Endothelial cell of umbilical vein (primary cell): Measurements from ENCODE around the gene MROH7. TPM values are rescaled to one million over a fixed set of nuclear protein-coding genes. Genes with fewer than 3 reads are reported as not detected.

Source experiments
- BruUV-seq: library from RNA; stranded (reverse); fragments of 400-500 nt; replicated peaks from 2 replicates; lab custom pipeline; 2021; lab: Mats Ljungman, UMichigan
- CTCF ChIA-PET: fragments of 300-600, 350-600 bp; sonication (Branson Sonifier 250); formaldehyde crosslinking; loops from one replicate; lab custom pipeline; 2021; ENCODE audit warnings: antibody characterized with exemption, inconsistent platforms; lab: Charles Lee
- POLR2A ChIA-PET: fragments of 300-600, 350-600 bp; sonication (Branson Sonifier 250); formaldehyde crosslinking; loops from one replicate; lab custom pipeline; 2021; ENCODE audit warnings: antibody characterized with exemption, inconsistent platforms; lab: Charles Lee
- DNase-seq: peaks from one replicate; pipeline ENCODE4 v3.0.0-alpha.2; 2011; ENCODE audit warnings: low read depth, low spot score
- FAIRE-seq: peaks from 2 replicates; lab custom pipeline; 2011; peaks lifted over from hg19 to GRCh38; lab: Jason Lieb, UNC
- H2AFZ ChIP-seq: 2 replicates; pipeline ENCODE4 v1.6.0; 2012; ENCODE audit warnings: low read depth, low read length, control low read depth, inconsistent platforms
- H3K27ac ChIP-seq: 2 replicates; pipeline ENCODE4 v1.5.1; 2011; ENCODE audit warnings: low read depth, mild to moderate bottlenecking, control low read depth, low read length, moderate library complexity; ENCODE audit not compliant: insufficient read depth
- H3K27me3 ChIP-seq, 2 experiments: 2 replicates each; pipeline versions ENCODE4 v1.6.0 to v1.6.1; 2011; ENCODE audit warnings: low read length in 2 of 2, mixed read lengths in 1 of 2; ENCODE audit not compliant: control insufficient read depth in 2 of 2, insufficient read depth in 2 of 2
- H3K36me3 ChIP-seq, 2 experiments: 2 replicates in 1 of 2; 3 replicates in 1 of 2; pipeline ENCODE4 v1.5.1; 2011; ENCODE audit warnings: low read length in 2 of 2, mild to moderate bottlenecking in 1 of 2, moderate library complexity in 1 of 2; ENCODE audit not compliant: control insufficient read depth in 2 of 2, insufficient read depth in 2 of 2; ENCODE audit errors: extremely low read depth in 1 of 2
- H3K4me1 ChIP-seq: 3 replicates; pipeline ENCODE4 v1.5.1; 2011; ENCODE audit warnings: mild to moderate bottlenecking, low read length; ENCODE audit not compliant: control insufficient read depth, insufficient read depth; ENCODE audit errors: extremely low read depth
- H3K4me2 ChIP-seq: 2 replicates; pipeline ENCODE4 v1.6.1; 2011; ENCODE audit warnings: low read length, control low read depth, mixed read lengths; ENCODE audit not compliant: insufficient read depth
- H3K4me3 ChIP-seq, 3 experiments: fragments of 200-600 bp in 1 of 3; sonication (generic), shearing (Covaris generic) in 1 of 3; replicated peaks in 1 of 3; 2 replicates each; pipeline ENCODE4 v1.5.1; 2011 to 2016; ENCODE audit warnings: control low read depth in 3 of 3, low read length in 3 of 3, mild to moderate bottlenecking in 2 of 3, inconsistent platforms in 1 of 3, low read depth in 1 of 3, moderate library complexity in 1 of 3; ENCODE audit not compliant: insufficient read depth in 1 of 3
- H3K79me2 ChIP-seq: 2 replicates; pipeline ENCODE4 v1.6.0; 2012; ENCODE audit warnings: low read length, inconsistent platforms; ENCODE audit not compliant: control insufficient read depth, insufficient read depth
- H3K9ac ChIP-seq: replicated peaks from 2 replicates; pipeline ENCODE3; 2011; ENCODE audit warnings: low read length, control low read depth; ENCODE audit not compliant: insufficient read depth; ENCODE audit errors: extremely low read depth
- H3K9me1 ChIP-seq: replicated peaks from 3 replicates; pipeline ENCODE4 v1.6.0; 2011; ENCODE audit warnings: mild to moderate bottlenecking, low read length; ENCODE audit not compliant: control insufficient read depth, insufficient read depth; ENCODE audit errors: extremely low read depth
- H3K9me3 ChIP-seq: replicated peaks from 2 replicates; pipeline ENCODE4 v1.5.1; 2012; ENCODE audit warnings: low read length, inconsistent platforms; ENCODE audit not compliant: control insufficient read depth, insufficient read depth
- H4K20me1 ChIP-seq: replicated peaks from 2 replicates; pipeline ENCODE3; 2011; ENCODE audit warnings: mild to moderate bottlenecking, low read length; ENCODE audit not compliant: control insufficient read depth, insufficient read depth; ENCODE audit errors: extremely low read depth
- EZH2 ChIP-seq: IDR thresholded peaks from 2 replicates; pipeline ENCODE4 v1.6.1; 2012; ENCODE audit warnings: borderline replicate concordance, low read depth, mild to moderate bottlenecking, moderate library complexity, low read length, inconsistent platforms; ENCODE audit not compliant: severe bottlenecking
- FOS ChIP-seq: IDR thresholded peaks from 2 replicates; pipeline ENCODE4 v1.6.1; 2011; ENCODE audit warnings: mild to moderate bottlenecking, low read length, moderate library complexity, borderline replicate concordance; ENCODE audit not compliant: insufficient read depth
- GATA2 ChIP-seq: IDR thresholded peaks from 2 replicates; pipeline ENCODE4 v1.7.0; 2011; ENCODE audit warnings: low read depth, mild to moderate bottlenecking, moderate library complexity, mixed read lengths, low read length; ENCODE audit not compliant: insufficient read length, insufficient read depth
- JUN ChIP-seq: IDR thresholded peaks from 2 replicates; pipeline ENCODE4 v1.6.1; 2011; ENCODE audit warnings: borderline replicate concordance, low read depth; ENCODE audit not compliant: insufficient read length, insufficient read depth
- MAX ChIP-seq: IDR thresholded peaks from 2 replicates; pipeline ENCODE4 v1.6.1; 2011; ENCODE audit not compliant: insufficient read depth, insufficient read length
- MYC ChIP-seq: IDR thresholded peaks from one replicate; pipeline ENCODE4 v1.6.1; 2011; ENCODE audit warnings: mild to moderate bottlenecking, low read depth, low read length
- POLR2A ChIP-seq: IDR thresholded peaks from 2 replicates; pipeline ENCODE4 v1.6.1; 2012; ENCODE audit warnings: low read depth, mild to moderate bottlenecking, control low read depth, low read length
- POLR2AphosphoS5 ChIP-seq: IDR thresholded peaks from 2 replicates; pipeline ENCODE4 v1.6.1; 2012; ENCODE audit warnings: low read depth, mild to moderate bottlenecking, control low read depth, low read length, moderate library complexity; ENCODE audit not compliant: insufficient read depth
- dilution Hi-C: fragments of 300-500 bp; cut with MboI; formaldehyde crosslinking; loops from one replicate; pipeline ENCODE4 v1.15.0; 2019; ENCODE audit warnings: low sequenced_read_pairs; ENCODE audit not compliant: extremely low pct_ligation_motif_present
- intact Hi-C: fragments of 100-400 bp; cut with micrococcal nuclease; formaldehyde crosslinking; loops from one replicate; pipeline ENCODE4 v1.10.0; 2022
- polyA plus RNA-seq, 4 experiments: library from polyadenylated mRNA; depleted of rRNA in 3 of 4; stranded (reverse) in 3 of 4; unstranded in 1 of 4; fragments of >200 nt; gene quantifications; 2 replicates each; pipeline versions ENCODE4 v1.2.1 to v1.2.3, GENCODE V29; 2011 to 2012; ENCODE audit warnings: missing spikeins in 1 of 4
- total RNA-seq: library from RNA; stranded (reverse); gene quantifications from 2 replicates; pipeline ENCODE4 v1.2.3, GENCODE V29; 2021
- TF ChIP-seq, protein P1 (sequence below), 2 donors: IDR thresholded peaks; 1 replicate in 1 of 2; 2 replicates in 1 of 2; pipeline ENCODE4 v1.5.1; 2011; ENCODE audit warnings: low read length in 2 of 2, mild to moderate bottlenecking in 2 of 2, moderate library complexity in 2 of 2, control low read depth in 1 of 2, inconsistent platforms in 1 of 2, low read depth in 1 of 2; ENCODE audit not compliant: insufficient read depth in 1 of 2; ENCODE audit errors: extremely low read depth in 1 of 2

Gene MROH7
- total and polyA plus RNA-seq, 2 donors (not counting 3 experiments of a cell fraction or from before 2014, with no cell fraction given) = 0.06 to 0.24 TPM

GRCh38 chr1:54697896-54698295, 56.3 kb downstream of the MROH7 start:
- no peak for DNase-seq
- BruUV-seq = no TSS peak
- Histone ChIP-seq H3K9ac (no peak overlapping the region), H3K9me3 (no peaks in the 10 kb centered on the region), H2AFZ (no peak overlapping the region), H3K4me1 (no peaks in the 10 kb centered on the region), H3K27ac (no peak overlapping the region), H3K4me3 (no peak overlapping the region), H3K9me1 (no peaks in the 10 kb centered on the region), H3K79me2 (no peaks in the 10 kb centered on the region), H3K27me3 (peaks cover 0 to 2% of the 10 kb centered on the region in 2 experiments), H3K36me3 (no peaks in the 10 kb centered on the region), H4K20me1 (no peaks in the 10 kb centered on the region), H3K4me2 (no peak overlapping the region)
- CTCF ChIA-PET = no interaction called here
- dilution Hi-C loops (no loop called here), intact Hi-C loops (no loop called here)
- FAIRE-seq = no peak
- POLR2A ChIA-PET = no interaction called here
- TF ChIP-seq POLR2AphosphoS5 (no peak), GATA2 (no peak), MYC (no peak), JUN (no peak), MAX (no peak), EZH2 (no peak), FOS (no peak), POLR2A (no peak)
- TF ChIP-seq, protein P1, sequence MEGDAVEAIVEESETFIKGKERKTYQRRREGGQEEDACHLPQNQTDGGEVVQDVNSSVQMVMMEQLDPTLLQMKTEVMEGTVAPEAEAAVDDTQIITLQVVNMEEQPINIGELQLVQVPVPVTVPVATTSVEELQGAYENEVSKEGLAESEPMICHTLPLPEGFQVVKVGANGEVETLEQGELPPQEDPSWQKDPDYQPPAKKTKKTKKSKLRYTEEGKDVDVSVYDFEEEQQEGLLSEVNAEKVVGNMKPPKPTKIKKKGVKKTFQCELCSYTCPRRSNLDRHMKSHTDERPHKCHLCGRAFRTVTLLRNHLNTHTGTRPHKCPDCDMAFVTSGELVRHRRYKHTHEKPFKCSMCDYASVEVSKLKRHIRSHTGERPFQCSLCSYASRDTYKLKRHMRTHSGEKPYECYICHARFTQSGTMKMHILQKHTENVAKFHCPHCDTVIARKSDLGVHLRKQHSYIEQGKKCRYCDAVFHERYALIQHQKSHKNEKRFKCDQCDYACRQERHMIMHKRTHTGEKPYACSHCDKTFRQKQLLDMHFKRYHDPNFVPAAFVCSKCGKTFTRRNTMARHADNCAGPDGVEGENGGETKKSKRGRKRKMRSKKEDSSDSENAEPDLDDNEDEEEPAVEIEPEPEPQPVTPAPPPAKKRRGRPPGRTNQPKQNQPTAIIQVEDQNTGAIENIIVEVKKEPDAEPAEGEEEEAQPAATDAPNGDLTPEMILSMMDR (IDR thresholded peaks at IDR 0.05; ENCODE audit: extremely low read depth in 1 of 2, insufficient read depth in 1 of 2, low read depth in 1 of 2, low read length in 2 of 2) = no peak
